ENCODE results near the gene TMEM116. TPM values are rescaled to one million over a fixed set of nuclear protein-coding genes. Genes with fewer than 3 reads are reported as not detected.

TMEM116 gene
- polyA plus RNA-seq, 3 donors from 2014 or later, result 11.2 to 15.1 (median 11.8) TPM

GRCh38 chr12:111943929-111944328 is 69.0 kb downstream of the TMEM116 start:
- no peaks in the 10 kb centered on the region for H3K9me3 Mint-ChIP-seq
- no peak overlapping the region for H3K4me3 Mint-ChIP-seq
- no peak for DNase-seq
- peaks cover 0 to 1% (median 0%) of the 10 kb centered on the region in 3 donors for H3K27me3 Mint-ChIP-seq (ENCODE audit: low read depth in 3 of 3)
- H3K36me3 Mint-ChIP-seq, result peaks cover 0 to 3% (median 0%) of the 10 kb centered on the region in 3 donors
- H3K4me1 Mint-ChIP-seq, result peaks cover 0 to 5% of the 10 kb centered on the region in 2 donors
- H3K27ac Mint-ChIP-seq, result no peak overlapping the region

- peaks cover 0 to 5% of the 10 kb centered on the region in 2 donors for H3K4me1 Mint-ChIP-seq
- peaks cover 0 to 3% (median 0%) of the 10 kb centered on the region in 3 donors for H3K36me3 Mint-ChIP-seq
- no peaks in the 10 kb centered on the region for H3K9me3 Mint-ChIP-seq
- H3K4me3 Mint-ChIP-seq, result no peak overlapping the region
- H3K27ac Mint-ChIP-seq, result peak overlapping the region in 1 of 6 donors; percentile 31
- no peaks in the 10 kb centered on the region for H3K27me3 Mint-ChIP-seq (ENCODE audit: low read depth in 3 of 3)
- DNase-seq, result no peak
Observed at GRCh38 chr12:111942557-111942956, 70.4 kb downstream of the TMEM116 start.

GRCh38 chr12:111937429-111937828 is 75.5 kb downstream of the TMEM116 start:
- H3K36me3 Mint-ChIP-seq, result peaks cover 0 to 9% (median 0%) of the 10 kb centered on the region in 3 donors

DNA sequence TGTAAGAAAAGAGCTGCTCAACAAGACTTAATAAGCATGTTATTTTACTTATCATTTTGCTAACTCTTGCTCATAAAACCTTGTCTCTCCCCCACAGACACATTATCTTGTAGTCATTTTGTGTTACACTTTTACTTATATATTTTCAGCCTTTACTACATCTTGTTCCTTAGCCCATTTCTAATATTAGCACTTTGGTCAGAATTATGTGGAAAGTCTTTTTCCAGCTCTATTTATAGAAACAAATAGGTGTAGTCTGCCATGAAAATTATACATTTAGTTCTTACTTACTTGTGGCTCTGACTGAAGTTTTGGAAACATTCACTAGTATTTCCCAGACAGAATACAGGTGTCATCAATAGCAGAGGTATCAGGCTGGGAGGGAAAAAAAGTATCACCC is 76.1 kb downstream of the TMEM116 start:
- no peak overlapping the region for H3K4me3 Mint-ChIP-seq
- DNase-seq, result no peak
- H3K27me3 Mint-ChIP-seq (ENCODE audit: low read depth in 3 of 3), result no peaks in the 10 kb centered on the region
- H3K9me3 Mint-ChIP-seq, result no peaks in the 10 kb centered on the region
- H3K4me1 Mint-ChIP-seq, result no peaks in the 10 kb centered on the region
- H3K36me3 Mint-ChIP-seq, result peaks cover 0 to 15% (median 3%) of the 10 kb centered on the region in 3 donors
- no peak overlapping the region for H3K27ac Mint-ChIP-seq

More at GRCh38 chr12:111937429-111937828, 75.5 kb downstream of the TMEM116 start:
- no peak overlapping the region for H3K4me3 Mint-ChIP-seq
- no peaks in the 10 kb centered on the region for H3K4me1 Mint-ChIP-seq
- no peak overlapping the region for H3K27ac Mint-ChIP-seq
- no peaks in the 10 kb centered on the region for H3K27me3 Mint-ChIP-seq (ENCODE audit: low read depth in 3 of 3)
- no peaks in the 10 kb centered on the region for H3K9me3 Mint-ChIP-seq
- no peak for DNase-seq

DNA sequence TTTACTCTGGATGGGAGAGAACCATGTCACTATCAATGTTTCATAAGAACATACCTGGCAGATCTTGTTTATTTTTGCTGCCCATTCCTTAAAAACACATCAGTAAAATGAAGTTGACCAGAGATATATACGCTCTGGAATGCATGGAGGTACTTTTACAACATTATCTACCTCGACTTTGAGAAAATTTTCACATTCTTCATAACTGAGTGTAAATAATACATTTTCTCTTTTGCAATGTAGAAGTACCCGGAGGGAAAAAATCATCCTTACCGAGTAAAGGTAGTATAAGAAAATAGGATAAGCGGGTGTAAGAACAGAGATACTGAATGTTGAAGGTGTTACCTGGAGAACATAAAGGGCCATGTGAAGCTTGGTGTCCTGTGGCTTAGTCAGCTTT is 80.7 kb downstream of the TMEM116 start:
- H3K36me3 Mint-ChIP-seq, result peaks cover 9 to 17% (median 10%) of the 10 kb centered on the region in 3 donors
- H3K4me3 Mint-ChIP-seq, result no peak overlapping the region
- no peaks in the 10 kb centered on the region for H3K9me3 Mint-ChIP-seq
- H3K27ac Mint-ChIP-seq, result no peak overlapping the region
- DNase-seq, result no peak
- no peaks in the 10 kb centered on the region for H3K4me1 Mint-ChIP-seq
- H3K27me3 Mint-ChIP-seq (ENCODE audit: low read depth in 3 of 3), result peaks cover 0 to 3% (median 0%) of the 10 kb centered on the region in 3 donors

DNA sequence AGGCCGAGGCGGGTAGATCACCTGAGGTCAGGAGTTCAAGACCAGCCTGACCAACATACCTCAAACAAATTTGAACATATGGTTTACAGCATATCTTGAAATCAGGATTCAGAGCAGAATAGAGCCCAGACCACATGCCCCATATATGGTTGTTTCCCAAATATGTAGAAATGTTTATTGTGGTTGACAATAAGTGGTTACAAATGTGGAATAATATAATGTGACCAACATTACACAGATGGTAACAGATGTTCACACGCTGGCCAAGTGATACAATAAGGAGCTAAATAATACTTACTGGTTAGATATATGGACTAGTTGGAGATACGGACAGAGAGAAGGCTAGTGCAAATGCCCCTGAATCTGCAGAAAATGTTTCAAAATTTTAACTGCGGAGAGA is 85.6 kb downstream of the TMEM116 start:
- no peak for DNase-seq
- H3K4me3 Mint-ChIP-seq, result no peak overlapping the region
- H3K4me1 Mint-ChIP-seq, result no peaks in the 10 kb centered on the region
- no peaks in the 10 kb centered on the region for H3K9me3 Mint-ChIP-seq
- peaks cover 0 to 3% (median 0%) of the 10 kb centered on the region in 3 donors for H3K27me3 Mint-ChIP-seq (ENCODE audit: low read depth in 3 of 3)
- peaks cover 7 to 11% (median 10%) of the 10 kb centered on the region in 3 donors for H3K36me3 Mint-ChIP-seq
- H3K27ac Mint-ChIP-seq, result no peak overlapping the region

DNA sequence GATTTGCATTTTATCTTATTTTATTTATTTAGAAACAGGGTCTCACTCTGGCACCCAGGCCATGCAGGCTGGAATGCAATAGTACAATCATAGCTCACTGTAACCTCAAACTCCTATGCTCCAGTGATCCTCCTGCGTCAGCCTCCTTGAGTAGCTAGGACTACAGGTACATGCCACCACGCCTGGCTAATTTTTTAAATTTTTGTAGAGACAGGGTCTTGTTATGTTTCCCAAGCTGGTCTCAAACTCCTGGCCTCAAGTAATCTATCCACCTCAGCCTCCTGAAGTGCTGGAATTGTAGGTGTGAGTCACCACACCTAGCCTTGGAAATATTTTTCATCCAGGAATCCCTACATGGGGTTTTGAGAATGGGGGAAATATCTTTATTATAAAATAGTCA is 86.3 kb downstream of the TMEM116 start:
- Mint-ChIP-seq H3K9me3 (no peaks in the 10 kb centered on the region), H3K4me1 (no peaks in the 10 kb centered on the region), H3K4me3 (no peak overlapping the region), H3K36me3 (peaks cover 0 to 11% (median 5%) of the 10 kb centered on the region in 3 donors), H3K27ac (no peak overlapping the region), H3K27me3 (ENCODE audit: low read depth in 3 of 3) (peaks cover 0 to 1% (median 0%) of the 10 kb centered on the region in 3 donors)
- no peak for DNase-seq

- DNase-seq, result no peak
- H3K4me1 Mint-ChIP-seq, result no peaks in the 10 kb centered on the region
- H3K27ac Mint-ChIP-seq, result no peak overlapping the region
- H3K27me3 Mint-ChIP-seq (ENCODE audit: low read depth in 3 of 3), result peaks cover 0 to 1% (median 0%) of the 10 kb centered on the region in 3 donors
- H3K4me3 Mint-ChIP-seq, result no peak overlapping the region
- no peaks in the 10 kb centered on the region for H3K9me3 Mint-ChIP-seq
- H3K36me3 Mint-ChIP-seq, result peaks cover 0 to 11% (median 4%) of the 10 kb centered on the region in 3 donors
Observed at GRCh38 chr12:111925171-111925570, 87.8 kb downstream of the TMEM116 start.

DNA sequence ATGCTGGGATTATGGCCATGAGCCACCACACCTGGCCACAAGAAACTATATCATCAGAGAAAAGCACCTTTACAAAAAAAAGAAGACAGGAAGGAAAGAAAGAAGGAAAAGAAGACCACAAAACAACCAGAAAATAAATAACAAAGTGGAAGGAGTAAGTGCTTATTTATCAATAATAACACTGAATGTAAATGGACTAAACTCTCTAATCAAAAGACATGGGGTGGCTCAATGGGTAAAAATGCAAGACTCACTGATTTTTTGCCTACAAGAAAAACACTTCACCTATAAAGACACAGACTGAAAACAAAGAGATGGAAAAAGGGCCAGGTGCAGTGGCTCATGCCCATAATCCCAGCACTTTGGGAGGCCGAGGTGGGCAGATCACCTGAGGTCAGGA is 105.2 kb downstream of the TMEM116 start:
- H3K27me3 Mint-ChIP-seq (ENCODE audit: low read depth in 3 of 3), result peaks cover 0 to 4% (median 0%) of the 10 kb centered on the region in 3 donors
- H3K4me3 Mint-ChIP-seq, result no peak overlapping the region
- H3K4me1 Mint-ChIP-seq, result no peaks in the 10 kb centered on the region
- no peak for DNase-seq
- H3K9me3 Mint-ChIP-seq, result peaks cover 2 to 19% (median 7%) of the 10 kb centered on the region in 6 donors
- H3K36me3 Mint-ChIP-seq, result peaks cover 4 to 25% (median 22%) of the 10 kb centered on the region in 3 donors
- no peak overlapping the region for H3K27ac Mint-ChIP-seq

GRCh38 chr12:111905502-111905901 is 107.5 kb downstream of the TMEM116 start:
- no peak for DNase-seq
- Mint-ChIP-seq H3K27me3 (ENCODE audit: low read depth in 3 of 3) (peaks cover 0 to 4% (median 0%) of the 10 kb centered on the region in 3 donors), H3K4me1 (no peaks in the 10 kb centered on the region), H3K9me3 (peaks cover 2 to 19% (median 7%) of the 10 kb centered on the region in 6 donors), H3K36me3 (peaks cover 4 to 23% (median 23%) of the 10 kb centered on the region in 3 donors), H3K27ac (no peak overlapping the region), H3K4me3 (no peak overlapping the region)

DNA sequence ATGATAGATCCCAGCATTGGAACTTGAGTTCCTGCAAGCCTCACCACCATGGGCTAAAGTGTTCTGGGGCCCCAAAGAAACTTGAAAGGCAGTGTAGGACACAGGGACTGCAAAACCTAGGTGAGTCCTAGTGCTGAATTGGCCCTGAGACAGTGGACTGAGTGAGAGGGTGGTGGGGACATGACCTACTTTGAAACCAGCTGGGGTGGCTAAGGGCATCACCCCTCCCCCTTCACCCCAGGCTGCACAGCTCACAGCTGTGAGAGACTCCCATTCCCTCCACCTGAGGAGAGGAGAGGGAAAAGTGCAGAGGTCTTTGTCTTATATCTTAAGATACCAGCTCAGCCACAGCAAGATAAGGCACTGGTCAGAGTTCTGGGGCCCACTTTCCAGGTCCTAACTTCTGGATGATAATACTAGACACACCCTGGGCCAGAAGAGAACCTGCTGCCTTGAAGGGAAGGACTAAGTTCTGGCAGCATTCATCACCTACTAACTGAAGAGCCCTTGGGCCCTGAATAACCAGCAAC is 108.5 kb downstream of the TMEM116 start:
- no peak for DNase-seq
- no peaks in the 10 kb centered on the region for H3K4me1 Mint-ChIP-seq
- H3K9me3 Mint-ChIP-seq, result peaks cover 2 to 19% (median 7%) of the 10 kb centered on the region in 6 donors
- H3K27ac Mint-ChIP-seq, result no peak overlapping the region
- peaks cover 4 to 23% (median 20%) of the 10 kb centered on the region in 3 donors for H3K36me3 Mint-ChIP-seq
- H3K27me3 Mint-ChIP-seq (ENCODE audit: low read depth in 3 of 3), result peaks cover 0 to 2% (median 0%) of the 10 kb centered on the region in 3 donors
- no peak overlapping the region for H3K4me3 Mint-ChIP-seq

- H3K27ac Mint-ChIP-seq, result no peak overlapping the region
- no peak overlapping the region for H3K4me3 Mint-ChIP-seq
- H3K4me1 Mint-ChIP-seq, result no peaks in the 10 kb centered on the region
- peaks cover 7 to 25% (median 24%) of the 10 kb centered on the region in 3 donors for H3K36me3 Mint-ChIP-seq
- no peak for DNase-seq
- H3K9me3 Mint-ChIP-seq, result peaks cover 0 to 5% (median 0%) of the 10 kb centered on the region in 6 donors
- H3K27me3 Mint-ChIP-seq (ENCODE audit: low read depth in 3 of 3), result peaks cover 0 to 2% (median 0%) of the 10 kb centered on the region in 3 donors
Observed at GRCh38 chr12:111901182-111901581, 111.8 kb downstream of the TMEM116 start.

DNA sequence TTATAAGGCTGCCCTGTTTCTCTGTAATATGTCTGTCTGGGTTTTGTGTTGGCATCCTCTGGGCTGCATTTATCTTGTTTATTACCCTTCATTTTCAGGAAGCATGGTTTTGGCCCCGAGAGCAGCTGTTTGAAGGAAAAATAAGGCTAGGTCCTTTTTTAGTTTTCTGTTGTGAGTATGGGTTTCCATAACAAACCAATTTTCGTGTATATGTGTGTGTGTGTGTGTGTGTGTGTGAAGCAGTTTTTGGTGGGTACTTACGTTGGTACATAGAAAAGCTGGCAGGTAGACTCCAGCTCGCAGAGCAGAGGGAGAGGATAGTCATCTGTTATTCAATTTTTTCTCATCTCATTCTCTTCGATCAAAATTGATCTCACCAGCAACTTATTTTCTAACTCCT is 118.4 kb downstream of the TMEM116 start:
- no peaks in the 10 kb centered on the region for H3K9me3 Mint-ChIP-seq
- no peaks in the 10 kb centered on the region for H3K27me3 Mint-ChIP-seq (ENCODE audit: low read depth in 3 of 3)
- H3K4me1 Mint-ChIP-seq, result no peaks in the 10 kb centered on the region
- peaks cover 9 to 47% (median 29%) of the 10 kb centered on the region in 3 donors for H3K36me3 Mint-ChIP-seq
- H3K4me3 Mint-ChIP-seq, result no peak overlapping the region
- H3K27ac Mint-ChIP-seq, result peak overlapping the region in 2 of 6 donors; percentile 70 to 71
- no peak for DNase-seq

GRCh38 chr12:111893287-111893686 is 119.7 kb downstream of the TMEM116 start:
- H3K27me3 Mint-ChIP-seq (ENCODE audit: low read depth in 3 of 3), result no peaks in the 10 kb centered on the region
- peaks cover 21 to 49% (median 22%) of the 10 kb centered on the region in 3 donors for H3K36me3 Mint-ChIP-seq

More at GRCh38 chr12:111893287-111893686, 119.7 kb downstream of the TMEM116 start:
- H3K4me1 Mint-ChIP-seq, result no peaks in the 10 kb centered on the region
- H3K27ac Mint-ChIP-seq, result no peak overlapping the region
- no peaks in the 10 kb centered on the region for H3K9me3 Mint-ChIP-seq
- DNase-seq, result no peak
- no peak overlapping the region for H3K4me3 Mint-ChIP-seq
